GM19372 (cell line): Measurements from ENCODE around the gene NOD2.
A peak's percentile ranks its signal among the peaks of the same experiment; 100 is the strongest.

ENCODE experiments used
- ATAC-seq: cut with Tn5 transposase; IDR thresholded peaks from one replicate; pipeline ENCODE4 v1.9.1; 2021; ENCODE audit warnings: mild to moderate bottlenecking, low read depth, moderate library complexity; ENCODE audit not compliant: unreplicated experiment

The NOD2 gene

DNA sequence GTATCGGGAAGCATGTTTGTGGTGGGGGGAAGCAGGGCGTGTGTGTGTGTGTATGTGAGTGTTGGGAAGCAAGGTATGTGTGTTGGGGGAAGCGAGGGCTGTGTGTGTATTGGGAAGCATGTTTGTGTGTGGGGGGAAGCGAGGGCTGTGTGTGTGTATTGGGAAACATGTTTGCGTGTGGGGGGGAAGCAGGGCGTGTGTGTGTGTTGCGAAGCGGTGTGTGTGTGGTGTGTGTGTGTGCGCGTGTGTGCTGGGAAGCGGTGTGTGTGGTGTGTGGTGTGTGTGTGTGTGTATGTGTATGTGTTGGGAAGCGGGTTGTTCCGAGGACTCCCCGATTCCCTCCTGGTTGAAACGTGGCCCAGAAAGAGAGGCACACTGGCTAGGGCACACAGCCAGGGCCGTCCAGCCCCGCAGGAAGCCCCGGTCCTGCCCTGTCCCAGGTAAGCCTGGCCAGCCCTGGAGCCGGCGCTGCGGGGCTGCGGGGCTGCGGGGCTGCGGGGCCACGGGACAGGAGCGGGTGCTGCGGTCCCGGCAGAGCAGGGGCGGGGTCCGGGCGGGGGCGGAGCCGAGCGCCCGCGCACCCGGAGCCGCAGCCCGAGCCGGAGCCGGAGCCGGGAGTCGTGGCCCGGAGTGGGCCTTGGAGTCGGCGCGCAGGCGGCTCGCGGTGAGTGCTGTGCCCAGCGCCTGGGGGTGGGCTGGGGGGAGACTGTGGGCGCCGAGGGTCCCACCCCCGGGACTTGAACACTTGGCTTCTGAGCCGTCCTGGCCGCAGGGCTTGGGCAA is at the start of gene NOD2:
Gene NOD2 (plus strand): TSS at position 608 of the 783 bp plus-strand sequence. CDS start 5,890 bp downstream, outside the sequence.
- ATAC-seq, result no peak

DNA sequence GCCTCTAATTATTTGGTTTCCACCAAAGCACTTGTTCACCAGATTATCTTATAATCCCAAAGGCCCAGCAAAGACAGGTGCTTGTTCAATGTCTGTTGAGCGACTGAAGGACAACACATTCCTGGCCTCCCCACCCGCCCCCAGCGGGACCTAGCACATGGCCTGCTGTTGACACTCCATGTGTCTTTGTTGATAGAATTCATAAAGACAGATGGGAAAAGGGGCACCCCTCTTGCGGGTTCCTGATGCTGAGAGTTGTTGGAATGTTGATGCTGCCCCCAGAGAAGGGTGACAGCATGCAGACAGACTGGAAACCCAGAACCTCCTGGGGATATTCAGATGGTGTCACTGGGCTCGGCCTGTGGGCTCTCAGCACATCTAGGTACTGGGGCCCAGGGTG is 49.2 kb upstream of the NOD2 start:
- no peak for ATAC-seq

DNA sequence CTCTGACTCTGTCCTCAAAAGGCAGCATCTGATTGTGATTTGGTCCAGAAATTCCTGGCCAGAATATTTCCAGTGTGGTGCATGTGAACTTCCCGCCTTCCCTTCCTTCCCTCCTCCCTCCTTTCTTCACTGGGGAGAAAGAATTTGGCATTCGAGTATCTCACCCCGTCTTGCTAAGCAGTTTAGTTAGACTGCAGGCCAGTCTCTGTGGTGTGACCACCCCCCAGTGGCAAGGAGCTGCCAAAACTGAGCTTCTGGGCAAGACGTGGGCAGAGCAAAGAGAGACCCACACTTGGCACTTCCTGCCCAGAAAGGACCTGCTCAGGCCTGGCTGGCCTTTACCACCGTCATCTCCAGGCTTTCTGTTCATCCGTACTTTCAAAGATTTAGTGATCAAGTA is 48.7 kb upstream of the NOD2 start:
- no peak for ATAC-seq

DNA sequence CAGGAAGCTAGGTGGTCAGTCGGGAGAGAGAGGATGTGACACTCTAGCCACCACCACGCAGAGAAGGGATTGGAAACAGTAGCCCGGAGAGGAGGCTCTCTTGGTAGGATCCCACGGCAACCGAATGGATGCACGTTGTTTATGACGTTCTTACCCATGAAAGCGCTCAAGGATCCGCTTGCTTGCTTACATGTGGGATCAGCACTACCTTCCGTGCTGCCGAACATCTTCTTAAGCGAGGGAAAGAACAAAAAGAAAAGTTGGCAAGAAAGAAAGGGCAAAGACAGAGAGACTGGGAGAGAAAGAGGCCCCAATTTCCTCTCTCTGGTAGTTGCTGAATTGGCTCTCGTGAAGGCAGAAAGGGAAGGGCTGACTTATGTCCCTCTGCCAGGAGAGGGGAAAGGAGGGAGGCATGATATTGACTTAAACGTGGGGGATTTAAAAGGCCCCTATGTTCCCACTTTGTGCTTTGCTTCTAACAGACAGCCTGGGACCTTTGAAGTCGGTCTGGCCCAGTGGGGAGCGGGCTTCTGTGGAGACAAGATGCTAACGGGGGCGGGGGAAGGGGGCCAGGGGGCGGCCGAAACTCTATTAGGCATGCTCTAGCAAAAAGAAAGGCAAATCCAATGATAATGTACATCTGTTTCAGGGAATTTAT is 47.7 kb upstream of the NOD2 start:
- ATAC-seq, result no peak

DNA sequence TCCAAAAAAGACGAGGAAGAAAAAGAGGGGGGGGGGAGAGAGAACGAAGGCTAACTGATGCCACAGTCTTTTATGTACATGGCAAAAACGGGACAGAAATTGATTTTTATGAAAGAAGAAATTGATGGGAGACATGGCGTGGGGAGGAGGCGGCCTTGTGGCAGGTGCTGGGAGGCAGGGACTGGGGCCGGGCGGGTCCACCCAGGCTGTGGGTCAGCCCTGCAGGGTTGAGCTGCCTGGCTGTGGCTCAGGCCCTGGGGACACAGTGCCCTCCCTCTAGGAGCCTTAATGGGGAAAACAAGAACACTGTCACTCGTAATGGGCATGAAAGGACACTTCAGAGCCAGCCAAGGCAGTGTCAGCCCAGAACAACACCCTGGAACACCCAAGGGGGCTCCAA is 47.1 kb upstream of the NOD2 start:
- no peak for ATAC-seq

DNA sequence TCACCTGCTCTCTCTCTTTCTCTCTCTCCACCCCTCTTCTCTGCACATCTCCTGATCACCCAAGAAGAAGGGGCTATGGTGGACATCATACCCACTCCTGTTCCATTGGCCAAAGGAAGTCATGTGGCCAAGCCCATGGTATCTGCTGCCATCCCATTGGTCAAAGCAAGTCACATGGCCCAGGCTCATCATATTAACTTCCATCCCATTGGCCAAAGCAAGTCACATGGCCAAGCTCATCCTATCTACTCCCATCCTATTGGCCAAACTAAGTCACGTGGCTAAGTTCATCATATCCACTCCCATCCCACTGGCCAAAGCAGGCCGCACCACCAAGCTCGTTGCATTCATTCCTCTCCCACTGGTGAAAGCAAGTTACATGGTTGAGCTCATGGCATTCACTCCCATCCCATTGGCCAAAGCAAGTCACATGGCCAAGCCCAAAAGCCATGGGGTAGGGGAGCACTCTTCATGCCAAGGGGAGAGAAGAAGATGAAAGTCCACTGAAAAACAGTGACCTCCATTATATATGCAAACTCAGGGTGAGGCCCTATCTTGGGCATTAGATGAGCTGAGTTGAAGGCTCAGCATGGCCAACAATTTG is 41.5 kb upstream of the NOD2 start:
- ATAC-seq, result no peak

DNA sequence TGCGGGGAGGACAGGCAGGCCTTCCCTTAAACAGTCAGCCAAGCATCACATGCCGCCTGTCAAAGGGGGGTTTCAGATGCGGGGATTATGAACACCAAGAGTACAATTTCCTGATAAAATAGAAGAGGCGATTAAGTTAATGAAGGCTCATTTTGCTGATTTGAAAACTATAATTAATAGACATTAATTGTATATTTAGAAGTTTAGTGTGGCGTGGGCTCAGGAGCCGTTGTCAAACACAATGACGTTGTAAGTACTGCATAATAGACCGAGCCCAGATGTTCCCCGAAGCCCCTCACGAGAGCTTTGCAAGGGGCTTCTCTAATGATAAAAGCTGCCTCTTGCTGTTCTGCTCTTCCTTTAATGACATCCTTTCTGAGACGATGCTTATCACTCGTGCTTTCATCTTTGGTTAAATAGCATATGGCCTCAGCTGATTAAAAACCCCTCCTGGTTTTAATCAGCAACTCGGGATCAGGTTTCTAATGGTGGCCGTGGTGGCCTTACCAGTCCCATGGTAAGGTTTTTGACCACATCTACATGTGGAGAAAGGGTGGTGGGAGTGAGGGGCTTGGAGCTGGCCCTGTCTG is 40.5 kb upstream of the NOD2 start:
- ATAC-seq, result no peak

DNA sequence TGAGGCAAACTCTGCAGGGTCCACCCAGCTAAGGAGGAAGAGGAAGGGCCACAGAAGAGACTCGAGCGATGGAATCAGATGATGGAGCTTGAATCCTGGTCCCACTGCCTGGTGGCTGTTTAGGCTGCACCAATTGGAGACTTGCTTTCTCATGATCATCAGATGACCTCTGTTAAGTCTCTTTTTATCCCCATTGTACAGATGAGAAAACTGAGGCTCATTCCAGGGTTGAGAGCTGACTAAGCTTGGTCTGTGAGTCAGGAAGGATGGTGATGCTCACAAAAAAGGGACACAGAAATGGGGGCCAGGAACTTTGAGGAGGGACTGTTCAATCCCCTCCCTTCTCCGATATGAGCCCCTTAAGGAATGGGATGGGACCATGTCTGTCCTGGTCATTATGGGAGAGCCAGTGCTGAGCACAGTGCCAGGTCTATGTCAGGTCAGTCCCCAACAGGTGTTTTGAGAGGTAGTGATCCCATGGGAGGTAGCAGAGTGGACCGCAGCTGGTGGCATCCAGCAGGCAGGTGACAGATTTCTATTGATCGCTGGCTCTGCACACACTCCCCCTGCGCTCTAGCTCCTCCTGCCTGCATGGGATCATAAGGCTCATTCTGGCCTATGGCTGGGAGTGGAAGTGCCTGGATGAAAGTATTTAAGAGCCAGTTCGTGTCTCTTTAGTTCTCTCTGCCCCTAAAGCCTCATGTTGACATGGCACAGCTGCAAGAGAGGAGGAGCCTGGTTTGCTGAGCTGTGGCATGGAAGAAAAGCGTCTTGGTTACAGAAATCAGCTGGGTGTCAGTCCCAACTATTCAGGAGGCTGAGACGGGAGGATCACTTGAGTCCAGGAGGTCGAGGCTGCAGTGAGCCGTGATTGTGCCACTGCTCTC is 39.5 kb upstream of the NOD2 start:
- ATAC-seq, result no peak

DNA sequence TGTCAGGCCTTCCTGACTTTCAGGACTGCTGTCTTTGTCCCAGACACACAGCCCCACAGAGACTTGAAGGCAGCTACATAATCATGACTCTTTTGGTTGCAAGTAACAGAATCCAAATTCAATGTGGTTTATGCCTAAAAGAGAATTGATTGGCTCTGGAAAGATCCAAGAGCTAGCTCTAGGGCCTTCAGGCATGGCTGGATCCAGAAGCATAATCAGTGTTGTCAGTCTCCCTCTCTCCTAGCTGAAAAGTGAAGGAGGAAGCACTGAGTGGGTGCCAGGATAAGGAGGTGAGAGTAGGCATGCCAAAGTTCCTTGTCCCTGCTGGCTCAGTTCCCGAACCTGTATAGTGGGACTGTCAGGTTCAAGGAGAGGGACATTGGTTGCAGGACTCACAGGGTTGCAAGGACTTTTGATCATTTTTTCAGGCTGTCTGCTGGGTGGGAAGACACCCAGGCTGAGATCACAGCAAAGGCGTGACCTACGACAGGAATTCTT is 37.8 kb upstream of the NOD2 start:
- no peak for ATAC-seq

DNA sequence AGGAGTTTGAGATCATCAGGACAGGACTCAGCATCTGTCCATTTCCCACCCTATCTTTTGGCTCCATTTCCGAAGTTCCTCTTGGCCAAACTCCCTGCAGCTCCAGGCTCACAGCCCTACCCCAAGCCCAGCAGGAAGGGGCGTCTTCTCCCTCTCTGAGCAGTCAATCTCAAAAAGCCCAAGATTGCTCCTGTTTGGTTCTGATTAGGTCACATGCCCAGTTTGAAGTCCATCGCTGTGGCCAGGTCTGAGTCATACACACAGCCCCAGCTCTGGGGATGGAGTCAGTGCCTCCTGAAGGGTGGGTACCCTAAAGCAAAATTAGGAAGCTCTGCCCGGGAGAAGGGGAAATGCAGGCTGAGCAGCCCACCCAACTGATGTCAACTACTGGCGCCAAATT is 36.2 kb upstream of the NOD2 start:
- ATAC-seq, result no peak

DNA sequence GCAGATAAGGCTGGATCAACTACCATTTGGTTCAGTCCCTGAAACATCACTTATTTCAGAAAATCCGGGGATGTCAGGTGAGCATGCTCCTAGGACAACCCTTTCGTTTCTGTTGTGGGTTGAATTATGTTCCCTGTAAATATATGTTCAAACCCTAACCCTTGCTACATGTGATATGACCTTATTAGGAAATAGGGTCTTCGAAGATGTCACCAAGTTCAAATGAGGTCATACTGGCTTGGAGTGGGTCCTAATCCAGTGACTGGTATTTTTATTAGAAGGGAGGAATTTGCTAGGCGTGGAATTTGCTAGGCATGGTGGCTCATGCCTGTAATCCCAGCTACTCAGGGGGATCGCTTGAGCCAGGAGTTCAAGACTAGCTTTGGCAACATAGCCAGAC is 33.6 kb upstream of the NOD2 start:
- ATAC-seq, result no peak

DNA sequence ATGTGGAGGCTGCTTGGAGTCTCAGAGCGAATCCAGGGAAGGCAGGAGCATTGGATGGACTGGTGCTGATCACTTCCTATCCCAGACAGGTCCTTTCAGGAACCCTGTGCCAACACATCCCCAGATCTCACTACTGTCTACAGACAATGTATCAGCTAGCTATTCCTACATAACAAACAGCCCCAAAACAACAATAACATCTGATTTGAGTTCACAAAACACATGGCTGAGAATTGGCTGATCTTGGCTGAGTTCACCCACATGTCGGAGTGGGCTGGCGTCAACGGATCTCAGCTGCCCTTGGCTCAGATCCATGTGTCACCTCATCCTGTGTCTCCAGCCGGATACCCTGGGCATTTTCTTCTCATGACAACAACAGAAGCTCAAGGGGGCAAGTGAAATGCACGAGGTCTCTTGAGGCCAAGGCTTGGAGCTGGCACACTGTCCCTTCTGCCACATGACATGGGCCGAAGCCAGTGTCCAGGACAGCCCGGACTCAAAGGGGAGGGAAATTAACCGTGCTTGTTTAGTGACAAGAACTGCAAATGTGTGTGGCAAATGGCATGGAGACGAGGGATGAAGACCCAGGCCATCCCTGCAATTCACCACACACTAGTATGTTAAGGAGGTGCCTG is 31.0 kb upstream of the NOD2 start:
- no peak for ATAC-seq

DNA sequence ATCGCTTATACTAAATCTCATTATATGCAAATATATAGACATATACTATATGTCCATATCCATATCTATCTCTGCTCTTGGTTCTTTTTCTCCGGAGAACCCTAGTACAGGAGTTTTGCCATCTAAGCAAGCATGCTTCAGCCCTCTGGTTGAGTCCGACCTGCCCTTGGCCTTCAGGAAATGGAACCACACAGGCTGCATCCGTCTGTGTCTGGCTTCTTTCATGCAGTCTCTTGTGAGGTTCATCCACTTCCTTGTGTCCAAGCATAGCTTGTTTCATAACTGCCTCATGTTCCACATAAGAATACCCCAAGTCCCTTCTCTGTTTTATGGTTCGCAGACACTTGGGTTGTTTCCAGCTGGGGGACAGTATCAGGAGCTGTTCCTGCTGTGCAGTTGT is 29.1 kb upstream of the NOD2 start:
- ATAC-seq, result no peak

DNA sequence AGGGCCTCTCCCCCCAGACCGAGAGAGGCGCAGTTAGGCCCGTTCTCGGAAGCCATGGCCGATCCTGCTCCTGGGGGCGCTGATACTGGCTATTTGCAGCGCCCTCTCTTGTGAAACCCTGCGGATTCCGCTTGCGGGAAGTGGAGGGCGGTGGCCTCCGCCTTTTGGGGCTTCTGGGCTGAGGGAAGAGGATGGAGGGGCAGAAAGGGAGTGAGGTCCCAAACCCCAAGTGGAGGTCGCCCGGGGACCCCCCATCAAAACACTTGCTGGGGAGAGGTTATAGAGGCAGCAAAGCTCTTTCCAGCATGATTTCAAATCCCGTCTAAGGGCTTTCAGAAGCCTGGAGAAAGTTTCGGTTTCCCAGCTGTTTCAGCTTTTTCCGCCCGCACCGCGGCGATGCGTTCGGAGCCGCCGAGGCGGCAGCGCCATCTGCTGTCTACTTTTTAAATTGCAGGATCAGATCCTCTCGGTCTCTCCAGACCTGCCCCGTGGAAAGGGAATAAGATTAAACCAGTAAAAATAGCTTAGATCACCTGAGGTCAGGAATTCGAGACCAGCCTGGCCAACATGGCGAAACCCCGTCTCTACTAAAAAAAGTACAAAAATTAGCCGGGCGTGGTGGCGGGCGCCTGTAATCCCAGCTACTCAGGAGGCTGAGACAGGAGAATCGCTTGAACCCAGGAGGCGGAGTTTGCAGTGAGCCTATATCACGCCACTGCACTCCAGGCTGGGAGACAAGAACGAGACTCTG is 28.1 kb upstream of the NOD2 start:
- no peak for ATAC-seq

DNA sequence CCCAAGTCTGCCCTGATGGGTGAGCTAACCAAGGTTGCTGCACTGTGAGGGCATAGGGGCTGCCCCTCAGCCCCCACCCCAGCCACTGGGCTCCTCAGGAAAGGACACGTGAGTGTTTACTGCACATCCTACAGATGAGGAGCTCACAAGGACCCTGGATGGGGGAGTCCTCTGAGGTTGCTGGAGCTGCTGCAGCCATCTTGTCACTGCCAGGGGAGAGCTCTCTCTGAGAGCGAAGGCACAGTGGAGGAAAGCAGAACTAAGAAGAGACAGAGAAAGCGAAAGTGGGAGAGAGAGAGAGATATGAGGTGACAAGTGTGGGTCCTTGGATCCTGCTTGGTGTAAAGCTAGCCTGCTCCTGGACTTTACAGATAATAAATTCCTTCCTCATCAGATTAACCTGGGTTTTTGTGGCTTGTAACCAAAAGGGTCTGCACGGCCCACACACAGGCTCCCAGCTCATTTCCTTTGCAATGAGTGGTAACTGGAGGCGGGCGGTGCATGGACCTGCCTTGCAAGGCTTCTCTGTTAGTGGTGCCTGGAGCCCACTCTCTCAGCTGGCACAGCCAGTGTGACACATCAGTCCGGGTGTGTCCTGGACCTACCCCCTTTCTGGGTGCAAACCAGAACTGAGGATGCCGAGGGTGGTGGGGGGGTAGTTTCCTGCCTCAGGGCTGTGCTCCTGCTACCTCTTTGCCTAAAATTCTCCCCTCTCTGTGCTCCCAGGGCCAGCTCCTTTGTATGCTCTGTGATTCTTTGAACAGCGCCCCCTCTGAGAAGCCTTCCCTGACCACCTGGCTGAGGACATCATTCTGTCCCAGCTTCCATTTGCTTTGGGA is 26.5 kb upstream of the NOD2 start:
- ATAC-seq, result peak; percentile 87

DNA sequence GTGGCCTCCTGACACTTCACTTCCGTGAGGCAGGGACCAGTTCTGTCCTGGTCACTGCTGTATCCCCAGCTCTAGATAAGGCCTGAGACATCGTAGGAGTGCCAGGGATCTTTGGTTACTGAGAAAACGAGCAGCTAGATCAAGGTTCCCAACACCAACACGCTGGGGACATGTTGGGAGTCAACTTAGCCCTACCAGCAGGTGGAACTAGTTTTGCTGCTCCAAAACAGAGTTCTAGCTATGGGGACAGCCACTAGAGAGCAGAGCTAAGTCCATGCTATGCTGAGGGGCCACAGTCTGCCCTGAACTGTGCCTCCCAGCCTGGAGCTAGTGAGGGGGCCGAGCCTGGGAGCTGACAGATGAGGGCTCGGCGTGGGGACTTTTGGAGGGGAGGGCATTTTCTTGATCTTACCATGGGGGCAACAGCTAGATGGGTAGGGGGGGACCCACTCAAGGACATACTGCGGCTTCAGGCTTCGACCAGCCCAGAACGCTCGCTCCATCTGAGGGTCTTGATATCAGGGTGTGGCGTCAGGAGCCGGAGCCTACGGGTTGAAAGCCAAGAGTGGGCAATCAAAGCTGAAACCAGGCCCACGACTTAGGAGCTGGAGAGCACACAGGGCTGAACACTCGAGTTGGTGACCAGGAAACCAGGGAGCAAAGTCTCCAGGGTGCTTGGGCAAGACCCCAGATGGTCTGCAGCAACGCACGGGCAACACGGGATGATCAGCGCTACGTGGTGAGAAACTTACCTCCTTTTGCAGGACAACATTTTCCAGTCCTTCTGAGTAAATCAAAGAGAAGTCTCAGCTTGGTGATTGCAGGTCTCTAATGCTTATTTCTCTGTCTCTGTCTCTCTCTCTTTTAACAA is 25.7 kb upstream of the NOD2 start:
- no peak for ATAC-seq

DNA sequence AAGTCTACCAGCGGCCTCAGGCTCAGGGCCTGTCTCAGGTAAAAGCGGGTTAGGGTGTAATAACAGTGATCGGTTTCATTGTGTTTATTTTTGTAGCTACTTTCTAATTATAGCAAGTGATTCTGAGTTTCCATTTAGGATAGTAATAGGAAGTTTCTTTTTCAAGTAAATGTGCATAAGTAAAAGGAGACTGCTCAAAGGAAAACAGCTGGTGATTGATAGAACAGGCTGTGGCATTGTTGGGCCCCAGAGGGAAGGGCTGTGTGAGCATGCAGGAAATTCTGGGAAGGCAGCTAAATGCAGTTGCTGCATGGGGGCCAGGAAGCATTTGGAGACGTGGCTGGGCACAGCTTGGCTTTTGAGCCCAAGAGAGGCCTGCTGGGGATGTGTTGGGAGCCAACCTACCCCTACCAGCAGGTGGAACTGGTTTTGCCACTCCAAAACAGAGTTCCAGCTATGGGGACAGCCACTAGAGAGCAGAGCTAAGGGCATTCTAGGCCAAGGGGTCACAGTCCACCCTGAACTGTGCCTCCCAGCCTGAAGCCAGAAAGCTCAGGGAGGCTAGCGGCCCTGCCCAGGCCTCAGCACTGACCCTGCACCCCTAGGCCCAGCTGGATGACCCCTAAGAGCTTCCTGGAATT is 24.9 kb upstream of the NOD2 start:
- ATAC-seq, result no peak
